ENCODE measurements around the gene C12orf57.

Gene C12orf57

DNA sequence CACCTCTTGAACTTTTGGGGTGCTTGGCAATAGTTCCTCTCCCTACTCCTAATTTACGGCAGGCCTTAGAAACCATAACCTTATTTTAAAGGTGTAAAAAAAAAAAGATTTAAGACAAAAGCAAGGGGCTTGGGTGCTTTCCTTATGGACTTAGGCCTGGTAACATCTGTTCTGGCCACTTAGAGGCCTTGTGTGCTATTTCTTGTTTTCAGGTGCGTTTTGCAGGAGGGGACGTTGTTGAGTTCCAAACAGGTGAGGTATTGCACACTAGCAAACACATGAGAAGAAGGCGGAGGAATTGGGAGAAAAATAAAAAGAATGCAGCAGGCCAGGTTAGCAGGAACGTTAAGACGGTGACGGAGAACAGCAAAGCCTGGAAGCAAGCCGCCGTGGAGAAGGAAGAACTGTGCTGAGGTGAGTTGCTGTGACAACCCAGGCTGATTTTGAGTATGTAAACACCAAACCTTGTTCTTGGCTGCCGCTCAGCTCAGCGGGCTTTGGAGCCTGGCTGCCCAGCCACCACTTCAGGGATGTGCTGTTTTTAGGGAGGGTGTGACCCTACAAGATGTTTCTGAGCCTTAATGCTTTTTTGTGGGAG is 44.2 kb downstream of the C12orf57 start:
- DNase-seq (ENCODE audit: low read depth), result no peak
- TF ChIP-seq, protein P1, sequence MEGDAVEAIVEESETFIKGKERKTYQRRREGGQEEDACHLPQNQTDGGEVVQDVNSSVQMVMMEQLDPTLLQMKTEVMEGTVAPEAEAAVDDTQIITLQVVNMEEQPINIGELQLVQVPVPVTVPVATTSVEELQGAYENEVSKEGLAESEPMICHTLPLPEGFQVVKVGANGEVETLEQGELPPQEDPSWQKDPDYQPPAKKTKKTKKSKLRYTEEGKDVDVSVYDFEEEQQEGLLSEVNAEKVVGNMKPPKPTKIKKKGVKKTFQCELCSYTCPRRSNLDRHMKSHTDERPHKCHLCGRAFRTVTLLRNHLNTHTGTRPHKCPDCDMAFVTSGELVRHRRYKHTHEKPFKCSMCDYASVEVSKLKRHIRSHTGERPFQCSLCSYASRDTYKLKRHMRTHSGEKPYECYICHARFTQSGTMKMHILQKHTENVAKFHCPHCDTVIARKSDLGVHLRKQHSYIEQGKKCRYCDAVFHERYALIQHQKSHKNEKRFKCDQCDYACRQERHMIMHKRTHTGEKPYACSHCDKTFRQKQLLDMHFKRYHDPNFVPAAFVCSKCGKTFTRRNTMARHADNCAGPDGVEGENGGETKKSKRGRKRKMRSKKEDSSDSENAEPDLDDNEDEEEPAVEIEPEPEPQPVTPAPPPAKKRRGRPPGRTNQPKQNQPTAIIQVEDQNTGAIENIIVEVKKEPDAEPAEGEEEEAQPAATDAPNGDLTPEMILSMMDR (IDR thresholded peaks at IDR 0.05; ENCODE audit: low read depth, low read length, missing control alignments), result no peak
- no peak overlapping the region for H3K4me3 ChIP-seq (ENCODE audit: low read depth, low read length)

Data from GM12864 (cell line).